ENCODE results near the gene ZBED1. TPM values are rescaled to one million over a fixed set of nuclear protein-coding genes. Genes with fewer than 3 reads are reported as not detected.
"Not testable (repeated sequence)": the region's sequence is repeated elsewhere in the genome, so short reads cannot be mapped to it uniquely, and the experiment has no call there.

ZBED1 gene
- polyA plus RNA-seq, 4 donors, result 40.9 to 57.4 (median 44.8) TPM

DNA sequence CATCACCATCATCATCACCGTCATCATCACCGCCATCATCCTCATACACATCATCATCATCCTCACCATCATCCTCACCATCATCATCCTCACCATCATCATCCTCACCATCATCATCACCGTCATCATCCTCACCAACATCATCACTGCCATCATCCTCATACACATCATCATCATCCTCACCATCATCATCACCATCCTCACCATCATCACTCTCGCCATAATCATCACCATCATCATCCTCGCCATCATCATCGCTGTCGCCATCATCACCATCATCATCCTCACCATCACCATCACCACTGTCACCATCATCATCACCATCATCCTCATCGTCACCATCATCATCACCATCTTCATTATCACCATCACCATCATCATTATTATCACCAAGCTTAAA, 19.8 kb upstream of the ZBED1 start:
- DNase-seq (ENCODE audit: low read depth in 4 of 4, low spot score in 2 of 4), result no peak

- not testable (repeated sequence) for DNase-seq (ENCODE audit: low read depth in 4 of 4, low spot score in 2 of 4)
Measured at GRCh38 chrX:2519638-2520037, 18.9 kb upstream of the ZBED1 start.

- no peak for DNase-seq (ENCODE audit: low read depth in 4 of 4, low spot score in 2 of 4)
Measured at GRCh38 chrX:2517055-2517454, 16.3 kb upstream of the ZBED1 start.

GRCh38 chrX:2516623-2517022, 15.8 kb upstream of the ZBED1 start:
- DNase-seq (ENCODE audit: low read depth in 4 of 4, low spot score in 2 of 4), result no peak

DNA sequence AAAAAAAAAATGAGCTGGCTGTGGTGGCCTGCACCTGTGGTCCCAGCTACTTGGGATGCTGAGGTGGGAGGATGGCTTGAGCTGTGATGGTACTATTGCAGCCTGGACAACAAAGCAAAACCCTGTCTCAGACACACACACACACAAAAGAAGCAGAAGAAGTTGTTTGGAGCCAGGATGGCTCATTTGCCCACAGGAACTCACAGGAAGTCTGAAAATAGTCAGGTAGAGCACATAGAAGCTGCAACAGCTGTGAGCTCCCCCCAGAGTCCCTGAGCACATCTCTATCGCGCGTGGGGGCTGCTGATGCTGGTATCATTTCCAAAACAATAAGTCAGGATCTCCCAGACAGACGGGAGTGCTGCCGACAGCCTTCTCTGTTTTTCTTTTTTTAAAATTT, 13.4 kb upstream of the ZBED1 start:
- no peak for DNase-seq (ENCODE audit: low read depth in 4 of 4, low spot score in 2 of 4)

DNA sequence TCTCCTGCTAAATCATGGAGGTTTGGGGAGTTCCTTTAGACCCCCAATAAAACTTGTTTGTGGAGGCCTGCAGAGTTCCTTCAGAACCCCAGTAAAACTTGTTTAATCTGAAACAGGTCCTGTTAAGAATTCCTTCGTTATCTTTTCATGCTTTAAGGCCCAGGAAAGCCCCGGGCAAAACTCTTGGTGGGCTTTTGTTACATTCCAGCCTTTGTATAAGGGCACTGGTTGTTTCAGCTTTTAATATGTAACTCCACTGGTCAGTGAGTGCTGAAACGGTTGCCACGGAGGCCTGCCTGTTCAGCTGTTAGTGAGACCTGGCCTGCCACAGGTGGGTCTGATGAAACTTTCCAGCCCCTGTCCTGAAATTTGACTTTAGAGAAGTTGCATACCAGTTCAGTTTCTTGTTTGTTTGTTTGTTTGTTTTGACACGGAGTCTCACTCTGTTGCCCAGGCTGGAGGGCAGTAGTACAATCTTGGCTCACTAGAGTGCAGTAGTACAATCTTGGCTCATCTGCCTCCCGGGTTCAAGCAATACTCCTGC, 12.4 kb upstream of the ZBED1 start:
- DNase-seq (ENCODE audit: low read depth in 4 of 4, low spot score in 2 of 4), result no peak

DNA sequence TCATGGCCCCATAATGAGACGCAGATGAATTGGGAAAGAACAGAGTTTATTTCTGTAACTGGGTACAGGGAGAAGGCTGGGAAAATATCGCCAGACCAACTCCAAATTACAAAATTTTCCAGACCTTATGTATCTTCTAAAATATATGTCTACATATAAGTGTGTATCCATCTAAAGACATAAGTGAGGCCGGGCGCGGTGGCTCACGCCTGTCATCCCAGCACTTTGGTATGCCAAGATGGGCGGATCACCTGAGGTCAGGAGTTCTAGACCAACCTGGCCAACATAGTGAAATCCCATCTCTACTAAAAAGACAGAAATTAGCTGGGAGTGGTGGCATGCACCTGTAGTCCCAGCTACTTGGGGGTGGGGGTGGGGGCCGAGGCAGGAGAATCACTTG, 11.7 kb upstream of the ZBED1 start:
- DNase-seq (ENCODE audit: low read depth in 4 of 4, low spot score in 2 of 4), result no peak

DNA sequence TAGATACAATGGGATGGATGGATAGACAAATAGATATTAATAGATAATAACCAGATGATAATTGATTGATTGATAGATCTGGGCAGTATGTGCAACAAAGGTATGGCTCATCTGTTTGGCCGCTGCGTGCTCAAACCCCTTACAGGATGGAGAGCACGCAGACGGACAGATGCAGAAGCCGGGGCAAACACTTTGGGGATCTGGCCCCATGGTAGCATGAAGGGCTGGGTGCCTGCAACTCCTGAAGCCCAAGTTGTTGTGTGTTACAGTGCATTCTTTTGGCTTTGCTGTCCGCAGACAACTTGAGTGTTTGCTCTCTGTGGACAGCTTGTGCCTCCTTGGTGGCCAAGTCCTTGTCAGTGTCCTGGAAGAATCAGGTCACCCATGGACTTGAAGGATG, 10.6 kb upstream of the ZBED1 start:
- DNase-seq (ENCODE audit: low read depth in 4 of 4, low spot score in 2 of 4), result no peak

- DNase-seq (ENCODE audit: low read depth in 4 of 4, low spot score in 2 of 4), result no peak
Measured at GRCh38 chrX:2508648-2509335, 8.0 kb upstream of the ZBED1 start.

- DNase-seq (ENCODE audit: low read depth in 4 of 4, low spot score in 2 of 4), result no peak
Measured at GRCh38 chrX:2507904-2508627, 7.3 kb upstream of the ZBED1 start.

GRCh38 chrX:2507196-2507595, 6.4 kb upstream of the ZBED1 start:
- no peak for DNase-seq (ENCODE audit: low read depth in 4 of 4, low spot score in 2 of 4)

- not testable (repeated sequence) for DNase-seq (ENCODE audit: low read depth in 4 of 4, low spot score in 2 of 4)
Measured at GRCh38 chrX:2505341-2505740, 4.6 kb upstream of the ZBED1 start.

DNA sequence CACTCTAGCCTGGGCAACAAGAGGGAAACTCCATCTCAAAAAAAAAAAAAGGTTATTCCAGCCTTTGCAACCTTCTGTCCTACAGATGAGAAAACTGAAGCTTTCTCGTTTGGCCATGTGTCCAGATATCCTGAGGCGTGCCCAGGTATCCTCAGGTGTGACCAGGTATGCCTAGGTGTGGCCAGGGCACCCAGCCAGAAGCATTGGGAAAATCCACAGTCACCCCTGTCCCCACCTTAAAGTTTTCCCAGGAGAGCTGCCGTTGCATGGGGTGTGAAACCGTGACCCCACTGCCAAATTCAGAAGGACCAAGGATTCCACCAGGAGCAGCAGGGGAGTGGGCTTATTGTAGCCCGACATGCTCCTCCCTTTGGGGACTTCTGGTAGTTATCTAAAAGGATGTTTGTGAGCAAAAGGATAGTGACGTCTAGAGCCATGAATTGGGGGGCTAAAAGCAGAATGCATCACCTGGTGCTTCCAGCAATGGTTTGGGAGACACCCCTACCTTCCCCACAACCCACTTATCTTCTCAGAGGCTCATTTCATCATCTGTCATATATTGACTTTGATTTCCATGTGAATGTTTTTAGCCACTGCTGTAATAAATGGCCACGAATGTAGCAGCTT, 4.0 kb upstream of the ZBED1 start:
- DNase-seq (ENCODE audit: low read depth in 4 of 4, low spot score in 2 of 4), result no peak

DNA sequence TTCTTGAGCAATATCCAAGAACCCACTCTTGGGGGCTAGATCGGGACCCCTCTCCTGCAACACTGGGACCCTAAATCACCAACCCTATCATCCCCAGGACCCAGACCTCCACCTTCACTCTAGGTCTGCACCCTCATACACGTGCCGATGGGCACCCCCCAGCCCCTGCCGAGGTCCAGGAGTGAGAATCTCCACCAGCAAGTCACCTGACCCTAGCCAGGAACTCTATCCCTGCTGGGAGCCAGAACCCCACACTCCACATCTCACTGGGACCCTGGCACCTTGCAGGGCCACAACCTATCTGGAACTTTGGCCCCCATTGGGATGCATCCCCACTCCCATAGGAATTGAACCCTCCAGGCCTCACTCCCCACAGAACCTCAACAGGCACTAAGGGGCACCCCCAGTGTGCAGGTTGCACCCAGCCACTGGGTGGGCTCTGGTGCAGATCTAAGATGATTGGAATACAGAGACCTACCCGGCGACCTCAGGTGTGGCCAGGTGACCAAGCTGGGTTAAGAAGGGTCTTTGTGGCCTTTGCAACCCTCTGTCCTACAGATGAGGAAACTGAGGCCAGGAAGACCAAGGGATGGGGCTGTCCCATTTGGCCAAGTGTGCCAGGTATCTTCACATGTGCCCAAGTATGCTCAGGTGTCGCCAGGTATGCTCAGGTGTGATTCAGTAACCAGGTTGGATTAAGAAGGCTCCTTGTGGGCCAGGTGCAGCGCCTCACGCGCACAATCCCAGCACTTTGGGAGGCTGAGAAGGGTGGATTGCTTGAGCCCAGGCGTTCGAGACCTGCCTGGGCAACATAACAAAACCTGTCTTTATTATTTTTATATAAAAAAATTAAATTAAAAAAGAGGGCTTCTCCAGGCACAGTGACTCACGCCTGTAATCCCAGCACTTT, 3.1 kb upstream of the ZBED1 start:
- no peak for DNase-seq (ENCODE audit: low read depth in 4 of 4, low spot score in 2 of 4)

- no peak for DNase-seq (ENCODE audit: low read depth in 4 of 4, low spot score in 2 of 4)
Measured at GRCh38 chrX:2502668-2503519, 2.1 kb upstream of the ZBED1 start.

GRCh38 chrX:2502120-2502667, 1.4 kb upstream of the ZBED1 start:
- no peak for DNase-seq (ENCODE audit: low read depth in 4 of 4, low spot score in 2 of 4)

DNA sequence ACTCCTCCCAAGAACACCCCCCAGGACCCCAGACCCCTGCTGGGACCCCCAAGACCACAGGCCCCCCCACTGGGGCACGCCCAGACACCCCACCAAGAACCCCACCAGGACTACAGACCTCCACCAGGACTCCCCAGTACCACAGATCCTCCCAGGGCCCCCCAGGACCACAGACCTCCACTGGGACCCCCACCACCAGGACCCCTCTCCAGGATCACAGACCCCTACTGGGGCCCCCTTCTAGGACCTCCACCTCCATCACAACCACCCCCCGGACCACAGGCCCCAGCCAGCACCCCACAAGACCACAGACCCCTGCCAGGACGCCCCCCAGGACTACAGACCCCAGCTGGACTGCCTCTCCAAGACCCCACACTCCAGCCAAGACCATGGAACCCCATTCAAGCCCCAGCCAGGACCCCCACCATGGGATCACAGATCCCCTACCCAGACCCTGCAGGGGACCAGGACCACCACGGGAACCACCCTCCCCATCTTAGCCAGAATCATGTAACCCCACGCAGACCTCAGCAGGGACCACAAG, 855 bp upstream of the ZBED1 start:
- DNase-seq (ENCODE audit: low read depth in 4 of 4, low spot score in 2 of 4), result no peak

DNA sequence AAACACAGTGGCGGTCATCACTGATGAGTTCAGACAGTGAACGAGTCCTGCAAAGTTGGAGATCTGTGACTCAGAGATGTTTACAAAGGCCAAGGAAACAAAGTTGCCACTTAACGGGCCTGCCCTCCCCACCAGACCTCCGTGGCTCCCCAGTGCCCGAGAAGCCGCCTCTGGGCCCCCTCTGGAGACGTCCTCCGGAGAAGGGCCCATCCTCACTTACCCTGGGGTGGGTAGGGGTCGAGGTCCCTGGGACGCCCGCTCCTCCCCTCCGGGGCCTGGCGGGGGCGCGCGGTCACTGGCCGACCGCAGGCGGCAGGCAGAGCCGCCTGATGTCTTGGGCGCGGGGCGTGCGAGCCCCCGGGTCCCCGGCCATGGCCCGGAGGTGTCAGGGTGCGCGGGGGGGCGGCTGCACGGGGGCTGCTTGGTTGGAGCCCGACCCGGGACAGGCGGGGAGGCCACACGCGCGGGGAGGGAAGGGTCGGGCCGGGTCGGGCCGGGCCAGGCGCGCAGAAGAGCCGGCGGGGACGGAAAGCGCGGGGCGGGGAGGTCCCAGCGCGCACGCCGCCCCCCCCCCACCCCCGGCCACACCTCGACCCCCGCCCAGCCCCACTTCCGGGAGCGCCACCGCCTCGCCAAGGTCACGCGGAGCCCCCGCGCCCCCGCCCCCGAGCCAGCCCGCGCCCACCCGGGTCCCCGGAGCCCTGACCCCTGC, 529 bp downstream of the ZBED1 start:
- no peak for DNase-seq (ENCODE audit: low read depth in 4 of 4, low spot score in 2 of 4)
